K562 (cell line): ENCODE results near the gene ABCB10. TPM values are rescaled to one million over a fixed set of nuclear protein-coding genes. Genes with fewer than 3 reads are reported as not detected.

ENCODE experiments used
- ATAC-seq: fragments of 200-7000 bp; cut with Tn5 transposase; 3 replicates; pipeline ENCODE4 v1.9.1; 2020; ENCODE audit warnings: moderate library complexity
- BruUV-seq: library from RNA; stranded (reverse); fragments of 400-500 nt; replicated peaks from 2 replicates; lab custom pipeline; 2021; lab: Mats Ljungman, UMichigan
- CTCF ChIA-PET: fragments of 300-600 bp; formaldehyde crosslinking; extraction: SDS; loops from one replicate; lab custom pipeline; 2021; ENCODE audit warnings: low intra/inter-chr PET ratio; lab: Yijun Ruan, JAX
- POLR2A ChIA-PET: fragments of 300-600, 350-650 bp; sonication (Branson Sonifier 250); formaldehyde crosslinking; extraction: SDS; loops from one replicate; lab custom pipeline; 2021; ENCODE audit warnings: antibody characterized with exemption, inconsistent platforms; lab: Yijun Ruan, JAX
- DNase-seq, 4 experiments: peaks; one replicate each; pipeline versions ENCODE4 v3.0.0 to v3.0.0-alpha.2; 2011 to 2018; ENCODE audit warnings: low spot score in 3 of 4, mixed read lengths in 3 of 4; ENCODE audit errors: extremely low read depth in 1 of 4
- FAIRE-seq: peaks from 2 replicates; lab custom pipeline; 2011; peaks lifted over from hg19 to GRCh38; lab: Jason Lieb, UNC
- H2AFZ ChIP-seq: 2 replicates; pipeline ENCODE4 v1.6.0; 2011; ENCODE audit warnings: low read depth, low read length, control low read depth, inconsistent platforms
- H3K27ac ChIP-seq: fragments of 200-600 bp; 3 replicates; pipeline ENCODE4 v1.8.0; 2011; ENCODE audit warnings: low read depth, mild to moderate bottlenecking, control low read depth, inconsistent platforms, low read length, moderate library complexity, mixed read lengths; ENCODE audit errors: extremely low read depth
- H3K27me3 ChIP-seq, 2 experiments: fragments of 300-600 bp in 1 of 2; 2 replicates in 1 of 2; 3 replicates in 1 of 2; pipeline versions ENCODE4 v1.6.0 to v1.8.0; 2011; ENCODE audit warnings: inconsistent platforms in 2 of 2, low read length in 2 of 2, mild to moderate bottlenecking in 1 of 2, mixed read lengths in 1 of 2, moderate library complexity in 1 of 2; ENCODE audit not compliant: control insufficient read depth in 2 of 2, insufficient read depth in 2 of 2
- H3K36me3 ChIP-seq: fragments of 300-600 bp; 3 replicates; pipeline ENCODE4 v1.8.0; 2011; ENCODE audit warnings: mild to moderate bottlenecking, low read length, inconsistent platforms; ENCODE audit not compliant: control insufficient read depth, insufficient read depth
- H3K4me1 ChIP-seq, 2 experiments: fragments of 200-600 bp in 1 of 2; replicated peaks in 1 of 2; 2 replicates in 1 of 2; 3 replicates in 1 of 2; pipeline versions ENCODE4 v1.5.1 to v1.8.0; 2011; ENCODE audit warnings: inconsistent platforms in 2 of 2, low read length in 2 of 2, mild to moderate bottlenecking in 1 of 2, mixed read lengths in 1 of 2, moderate library complexity in 1 of 2; ENCODE audit not compliant: control insufficient read depth in 2 of 2, insufficient read depth in 2 of 2
- H3K4me2 ChIP-seq: 2 replicates; pipeline ENCODE4 v1.6.1; 2011; ENCODE audit warnings: low read length, control low read depth, inconsistent platforms, mixed read lengths; ENCODE audit not compliant: insufficient read depth
- H3K4me3 ChIP-seq: fragments of 200-600 bp; sonication (generic), shearing (Covaris generic); 2 replicates; pipeline ENCODE4 v1.5.1; 2016; ENCODE audit warnings: control low read depth, inconsistent platforms
- H3K79me2 ChIP-seq: fragments of 200-600 bp; 3 replicates; pipeline ENCODE4 v1.8.0; 2011; ENCODE audit warnings: low read length, inconsistent platforms; ENCODE audit not compliant: control insufficient read depth, insufficient read depth
- H3K9ac ChIP-seq, 2 experiments: 2 replicates each; pipeline versions ENCODE4 v1.6.0 to v1.6.1; 2011; ENCODE audit warnings: low read depth in 2 of 2, low read length in 2 of 2, control low read depth in 1 of 2, inconsistent platforms in 1 of 2, mild to moderate bottlenecking in 1 of 2, mixed read lengths in 1 of 2; ENCODE audit not compliant: insufficient read depth in 1 of 2
- H3K9me1 ChIP-seq: one replicate; pipeline ENCODE4 v1.6.0; 2011; ENCODE audit warnings: inconsistent platforms, mild to moderate bottlenecking, low read length, moderate library complexity; ENCODE audit not compliant: control insufficient read depth, insufficient read depth
- H3K9me3 ChIP-seq: replicated peaks from 2 replicates; pipeline ENCODE4 v1.5.1; 2011; ENCODE audit warnings: low read depth, low read length, inconsistent platforms; ENCODE audit not compliant: control insufficient read depth, insufficient read depth
- H4K20me1 ChIP-seq: replicated peaks from 2 replicates; pipeline ENCODE4 v1.6.1; 2011; ENCODE audit warnings: low read length, inconsistent platforms, mixed read lengths; ENCODE audit not compliant: control insufficient read depth, insufficient read depth
- EWSR1 ChIP-seq: fragments of 450-650 bp; IDR thresholded peaks from 2 replicates; pipeline ENCODE4 v1.6.1; 2018; ENCODE audit warnings: borderline replicate concordance, mild to moderate bottlenecking, low read depth, moderate library complexity; ENCODE audit not compliant: partially characterized antibody
- HDAC2 ChIP-seq: fragments of 450-650 bp; IDR thresholded peaks from 2 replicates; pipeline ENCODE4 v1.6.1; 2016; ENCODE audit warnings: mild to moderate bottlenecking
- KDM1A ChIP-seq, 2 experiments: fragments of 450-650 bp; IDR thresholded peaks; 2 replicates each; pipeline ENCODE4 v1.6.1; 2016; ENCODE audit warnings: mild to moderate bottlenecking in 2 of 2
- KLF10 ChIP-seq: fragments of 250-450 bp; sonication (Bioruptor Pico); IDR thresholded peaks from 2 replicates; pipeline ENCODE4 v1.6.1; 2021; ENCODE audit warnings: matching md5 sums
- MIER1 ChIP-seq: fragments of 450-650 bp; IDR thresholded peaks from 2 replicates; pipeline ENCODE4 v1.6.1; 2016; ENCODE audit warnings: antibody characterized with exemption, mild to moderate bottlenecking, low read depth
- NR2C2 ChIP-seq, 2 experiments: fragments of 200-800 bp in 1 of 2; sonication (Bioruptor generic) in 1 of 2; sonication (generic) in 1 of 2; formaldehyde crosslinking in 1 of 2; IDR thresholded peaks; 2 replicates each; pipeline versions ENCODE4 v1.6.1 to v1.8.0; 2016 to 2022; ENCODE audit warnings: mild to moderate bottlenecking in 1 of 2, missing compliant biosample characterization in 1 of 2, missing genetic modification characterization in 1 of 2, missing genetic modification reagents in 1 of 2
- PRDM10 ChIP-seq: fragments of 450-650 bp; IDR thresholded peaks from 2 replicates; pipeline ENCODE4 v1.6.1; 2018; ENCODE audit not compliant: partially characterized antibody
- RBM14 ChIP-seq: fragments of 200-400 bp; formaldehyde crosslinking; IDR thresholded peaks from 2 replicates; pipeline ENCODE4 v1.6.1; 2018; ENCODE audit warnings: low read depth, mild to moderate bottlenecking, low read length, moderate library complexity, borderline replicate concordance; ENCODE audit not compliant: insufficient read depth
- ZNF444 ChIP-seq: fragments of 250-450 bp; sonication (Bioruptor Pico); IDR thresholded peaks from 2 replicates; pipeline ENCODE4 v1.4.0; 2020; ENCODE audit warnings: mild to moderate bottlenecking, moderate library complexity
- WGBS: fragments of 100-300 bp; shearing (Covaris generic); methylation state at CpG from one replicate; pipeline ENCODE4 v1.1.6; 2016; ENCODE audit warnings: low coverage, mixed read lengths; ENCODE audit not compliant: insufficient coverage; ENCODE audit errors: missing lambda C conversion rate; 5-methylcytosine and 5-hydroxymethylcytosine counted together
- in situ Hi-C: fragments of 300-500 bp; cut with MboI; formaldehyde crosslinking; loops from 4 replicates; pipeline ENCODE4 v1.15.0; 2018; ENCODE audit warnings: inconsistent platforms, mixed read lengths
- intact Hi-C: fragments of 100-400 bp; cut with micrococcal nuclease; formaldehyde crosslinking; loops from 2 replicates; pipeline ENCODE4 v1.14.2; 2022
- polyA plus RNA-seq, 8 experiments: library from polyadenylated mRNA; depleted of rRNA in 4 of 8; stranded (reverse) in 5 of 8; unstranded in 3 of 8; fragments of >200 nt; fragmentation: Nextera tagmentation in 2 of 8; fragmentation: Illumina TruSeq in 1 of 8; extraction: Ambion mirVana in 2 of 8; extraction: Trizol in 1 of 8; gene quantifications; 2 replicates each; pipeline versions ENCODE4 v1.2.1 to v1.2.3, GENCODE V29; 2011 to 2014; ENCODE audit warnings: inconsistent platforms in 1 of 8, missing spikeins in 1 of 8
- total RNA-seq, 7 experiments: library from RNA; depleted of rRNA in 6 of 7; stranded (reverse); fragments of >200 nt in 6 of 7; fragmentation: Illumina TruSeq in 2 of 7; extraction: Trizol in 2 of 7; gene quantifications; 2 replicates each; pipeline versions ENCODE4 v1.2.1 to v1.2.3, GENCODE V29; 2011 to 2021; ENCODE audit warnings: low replicate concordance in 1 of 7
- TF ChIP-seq, protein P1 (sequence below): fragments of 450-650 bp; IDR thresholded peaks from 2 replicates; pipeline ENCODE4 v1.7.1; 2018; ENCODE audit warnings: mild to moderate bottlenecking, low read depth; ENCODE audit not compliant: partially characterized antibody
- TF ChIP-seq, protein P2 (sequence below): fragments of 450-650 bp; IDR thresholded peaks from 2 replicates; pipeline ENCODE4 v1.6.1; 2016; ENCODE audit warnings: low read depth, mild to moderate bottlenecking, moderate library complexity

The ABCB10 gene
- total and polyA plus RNA-seq, 9 of the 15 experiments (the other 6 are each of a cell fraction or from before 2014, with no cell fraction given): 12.4 to 54.8 (median 36.4) TPM

DNA sequence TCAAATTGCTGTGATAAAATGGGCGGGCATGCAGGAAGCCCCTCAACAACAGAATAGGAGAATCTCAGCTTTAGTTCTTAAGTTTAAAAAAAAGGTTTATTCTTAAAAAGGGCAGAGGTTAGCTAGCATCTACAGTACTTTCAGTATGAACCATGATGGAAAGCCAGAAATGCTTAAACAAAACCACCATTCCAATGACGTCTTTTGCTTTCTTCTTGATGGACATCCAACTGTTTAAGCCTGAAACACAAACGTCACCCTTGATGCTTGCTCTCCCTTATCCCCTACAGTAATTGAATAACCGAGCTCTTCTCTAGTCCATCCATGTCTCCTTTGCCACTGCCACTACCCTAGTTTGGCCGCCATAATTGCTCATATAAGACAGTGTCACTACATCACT lies 41.7 kb upstream of the ABCB10 start:
- H3K79me2 ChIP-seq: peaks cover 13% of the 10 kb centered on the region; the same call in 1 of the 3 replicates
- H3K9me1 ChIP-seq: no peaks in the 10 kb centered on the region
- no peak overlapping the region for H3K4me3 ChIP-seq
- H3K27me3 ChIP-seq: no peaks in the 10 kb centered on the region
- DNase-seq: no peak
- WGBS: 88% methylated on average over 5 of the region's 5 CpGs
- intact Hi-C loops (no loop called here), in situ Hi-C loops (no loop called here)
- H3K36me3 ChIP-seq: peaks cover 63% of the 10 kb centered on the region
- POLR2A ChIA-PET: interaction anchor here (2.2 kb wide), 1 partner anchor 17 kb away, joined by 7 read pairs; no protein-coding TSS in a partner anchor
- no peak for ATAC-seq
- no peak overlapping the region for H3K9ac ChIP-seq
- H3K4me2 ChIP-seq: no peak overlapping the region
- no peak for FAIRE-seq
- H3K9me3 ChIP-seq: no peaks in the 10 kb centered on the region
- no TSS peak for BruUV-seq
- no peaks in the 10 kb centered on the region; the same call in 1 of the 2 replicates for H4K20me1 ChIP-seq
- TF ChIP-seq MIER1 (no peak), PRDM10 (no peak), KDM1A (IDR thresholded peaks at IDR 0.05) (no peak), NR2C2 (CRISPR knock-in tag; IDR thresholded peaks at IDR 0.05) (no peak), NR2C2 (tag; IDR thresholded peaks at IDR 0.05) (no peak), ZNF444 (CRISPR knock-in tag) (no peak), KLF10 (CRISPR knock-in tag) (no peak), RBM14 (no peak), EWSR1 (no peak), HDAC2 (no peak)
- TF ChIP-seq, protein P1, sequence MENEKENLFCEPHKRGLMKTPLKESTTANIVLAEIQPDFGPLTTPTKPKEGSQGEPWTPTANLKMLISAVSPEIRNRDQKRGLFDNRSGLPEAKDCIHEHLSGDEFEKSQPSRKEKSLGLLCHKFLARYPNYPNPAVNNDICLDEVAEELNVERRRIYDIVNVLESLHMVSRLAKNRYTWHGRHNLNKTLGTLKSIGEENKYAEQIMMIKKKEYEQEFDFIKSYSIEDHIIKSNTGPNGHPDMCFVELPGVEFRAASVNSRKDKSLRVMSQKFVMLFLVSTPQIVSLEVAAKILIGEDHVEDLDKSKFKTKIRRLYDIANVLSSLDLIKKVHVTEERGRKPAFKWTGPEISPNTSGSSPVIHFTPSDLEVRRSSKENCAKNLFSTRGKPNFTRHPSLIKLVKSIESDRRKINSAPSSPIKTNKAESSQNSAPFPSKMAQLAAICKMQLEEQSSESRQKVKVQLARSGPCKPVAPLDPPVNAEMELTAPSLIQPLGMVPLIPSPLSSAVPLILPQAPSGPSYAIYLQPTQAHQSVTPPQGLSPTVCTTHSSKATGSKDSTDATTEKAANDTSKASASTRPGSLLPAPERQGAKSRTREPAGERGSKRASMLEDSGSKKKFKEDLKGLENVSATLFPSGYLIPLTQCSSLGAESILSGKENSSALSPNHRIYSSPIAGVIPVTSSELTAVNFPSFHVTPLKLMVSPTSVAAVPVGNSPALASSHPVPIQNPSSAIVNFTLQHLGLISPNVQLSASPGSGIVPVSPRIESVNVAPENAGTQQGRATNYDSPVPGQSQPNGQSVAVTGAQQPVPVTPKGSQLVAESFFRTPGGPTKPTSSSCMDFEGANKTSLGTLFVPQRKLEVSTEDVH: no peak
- TF ChIP-seq, protein P2, sequence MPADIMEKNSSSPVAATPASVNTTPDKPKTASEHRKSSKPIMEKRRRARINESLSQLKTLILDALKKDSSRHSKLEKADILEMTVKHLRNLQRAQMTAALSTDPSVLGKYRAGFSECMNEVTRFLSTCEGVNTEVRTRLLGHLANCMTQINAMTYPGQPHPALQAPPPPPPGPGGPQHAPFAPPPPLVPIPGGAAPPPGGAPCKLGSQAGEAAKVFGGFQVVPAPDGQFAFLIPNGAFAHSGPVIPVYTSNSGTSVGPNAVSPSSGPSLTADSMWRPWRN: no peak
- H3K27ac ChIP-seq: no peak overlapping the region
- H3K4me1 ChIP-seq: no peaks in the 10 kb centered on the region
- CTCF ChIA-PET: no interaction called here
- H2AFZ ChIP-seq: no peak overlapping the region
